Fibroblast of skin of back (primary cell): ENCODE results near the gene XRCC6. TPM values are rescaled to one million over a fixed set of nuclear protein-coding genes. Genes with fewer than 3 reads are reported as not detected.
A peak's percentile ranks its signal among the peaks of the same experiment; 100 is the strongest.
"Not testable (repeated sequence)": the region's sequence is repeated elsewhere in the genome, so short reads cannot be mapped to it uniquely, and the experiment has no call there.

Source experiments
- DNase-seq: peaks from one replicate; pipeline ENCODE4 v3.0.0-alpha.2; 2013
- polyA plus RNA-seq, 2 experiments: library from polyadenylated mRNA; unstranded; fragments of 120-200 nt; gene quantifications; one replicate each; pipeline ENCODE4 v1.2.1, GENCODE V29; 2013; ENCODE audit not compliant: insufficient read length in 2 of 2

XRCC6 gene
- polyA plus RNA-seq (2013, experiment 1 of 2; ENCODE audit: insufficient read length): 342 TPM
- 213 TPM for polyA plus RNA-seq (2013, experiment 2 of 2; ENCODE audit: insufficient read length)

- DNase-seq: peak; percentile 99
These were observed at the start of gene XRCC6 for GRCh38 chr22:41621099-41621910. Gene XRCC6, plus strand, starts transcription at chr22:41621295. Its CDS starts 710 bp downstream, at chr22:41622005.

- no peak for DNase-seq
These were observed 49.3 kb upstream of the XRCC6 start for GRCh38 chr22:41571786-41572185.

- DNase-seq: not testable (repeated sequence)
These were observed 48.8 kb upstream of the XRCC6 start for GRCh38 chr22:41572305-41572704.

- DNase-seq: no peak
These were observed 47.4 kb upstream of the XRCC6 start for GRCh38 chr22:41573677-41574076.

- DNase-seq: no peak
These were observed 46.2 kb upstream of the XRCC6 start for GRCh38 chr22:41574847-41575381.

GRCh38 chr22:41575533-41575932 lies 45.6 kb upstream of the XRCC6 start:
- DNase-seq: no peak

- peak; percentile 60 for DNase-seq
These were observed 44.2 kb upstream of the XRCC6 start for GRCh38 chr22:41576877-41577276.

- no peak for DNase-seq
These were observed 43.0 kb upstream of the XRCC6 start for GRCh38 chr22:41578114-41578513.

- no peak for DNase-seq
These were observed 42.3 kb upstream of the XRCC6 start for GRCh38 chr22:41578818-41579217.

- no peak for DNase-seq
These were observed 41.6 kb upstream of the XRCC6 start for GRCh38 chr22:41579297-41579996.

GRCh38 chr22:41579997-41580355 lies 41.1 kb upstream of the XRCC6 start:
- DNase-seq: no peak

GRCh38 chr22:41582694-41583093 lies 38.4 kb upstream of the XRCC6 start:
- DNase-seq: no peak

GRCh38 chr22:41584881-41585280 lies 36.2 kb upstream of the XRCC6 start:
- no peak for DNase-seq

- DNase-seq: no peak
These were observed 35.2 kb upstream of the XRCC6 start for GRCh38 chr22:41585898-41586297.

- DNase-seq: no peak
These were observed 33.8 kb upstream of the XRCC6 start for GRCh38 chr22:41587347-41587723.

- peak; percentile 99 for DNase-seq
These were observed 31.5 kb upstream of the XRCC6 start, which contains the start of gene PMM1 for GRCh38 chr22:41589391-41590241. Gene PMM1, minus strand, starts transcription at chr22:41589840. Its CDS starts 35 bp downstream, at chr22:41589805.

- DNase-seq: not testable (repeated sequence)
These were observed 27.6 kb upstream of the XRCC6 start for GRCh38 chr22:41593336-41593960.

GRCh38 chr22:41595703-41596102 lies 25.4 kb upstream of the XRCC6 start:
- no peak for DNase-seq

- peak; percentile 46 for DNase-seq
These were observed 24.1 kb upstream of the XRCC6 start for GRCh38 chr22:41596776-41597634.

GRCh38 chr22:41597635-41597953 lies 23.5 kb upstream of the XRCC6 start:
- no peak for DNase-seq

GRCh38 chr22:41598081-41598480 lies 23.0 kb upstream of the XRCC6 start:
- DNase-seq: peak; percentile 79
